Keratinocyte (primary cell): Measurements from ENCODE around the gene IPPK.

ENCODE experiments used
- CTCF ChIP-seq, 3 experiments: IDR thresholded peaks in 1 of 3; conservative IDR thresholded peaks in 1 of 3; optimal IDR thresholded peaks in 1 of 3; 2 replicates in 2 of 3; 3 replicates in 1 of 3; pipeline versions ENCODE3 to v1.5.1; 2011; ENCODE audit warnings: low read length in 3 of 3, mild to moderate bottlenecking in 3 of 3, moderate library complexity in 2 of 3, control low read depth in 1 of 3, inconsistent platforms in 1 of 3; ENCODE audit not compliant: insufficient read depth in 2 of 3; ENCODE audit errors: extremely low read depth in 1 of 3
- EZH2 ChIP-seq: IDR thresholded peaks from one replicate; pipeline ENCODE4 v1.6.1; 2012; ENCODE audit warnings: inconsistent platforms, mild to moderate bottlenecking, low read length, moderate library complexity

- TF ChIP-seq CTCF (optimal IDR thresholded peaks at IDR 0.05 in 1 of 3, IDR thresholded peaks at IDR 0.05 in 1 of 3, conservative IDR thresholded peaks at IDR 0.05 in 1 of 3; ENCODE audit: extremely low read depth in 1 of 3, insufficient read depth in 2 of 3, low read length in 3 of 3) (no peak), EZH2 (no peak)
These were observed 41.2 kb upstream of the IPPK start for GRCh38 chr9:92711146-92711545.
